ENCODE data around the gene ZNF467.

Gene ZNF467

GRCh38 chr7:149748076-149748874, 25.1 kb downstream of the ZNF467 start:
- no peak for DNase-seq (ENCODE audit: low spot score)

- no peak for DNase-seq (ENCODE audit: low spot score)
Measured at GRCh38 chr7:149743476-149744255, 29.7 kb downstream of the ZNF467 start.

- DNase-seq (ENCODE audit: low spot score), result peak; percentile 65
Measured at GRCh38 chr7:149742075-149742701, 31.2 kb downstream of the ZNF467 start.

- DNase-seq (ENCODE audit: low spot score), result no peak
Measured at GRCh38 chr7:149741629-149742028, 31.8 kb downstream of the ZNF467 start.

- DNase-seq (ENCODE audit: low spot score), result no peak
Measured at GRCh38 chr7:149736478-149737360, 36.7 kb downstream of the ZNF467 start.

- no peak for DNase-seq (ENCODE audit: low spot score)
Measured at GRCh38 chr7:149735779-149736477, 37.5 kb downstream of the ZNF467 start.

GRCh38 chr7:149735181-149735602, 38.2 kb downstream of the ZNF467 start:
- DNase-seq (ENCODE audit: low spot score), result no peak

- no peak for DNase-seq (ENCODE audit: low spot score)
Measured at GRCh38 chr7:149734791-149735075, 38.7 kb downstream of the ZNF467 start.

GRCh38 chr7:149733924-149734790, 39.2 kb downstream of the ZNF467 start:
- no peak for DNase-seq (ENCODE audit: low spot score)

- DNase-seq (ENCODE audit: low spot score), result no peak
Measured at GRCh38 chr7:149733131-149733923, 40.1 kb downstream of the ZNF467 start.

- DNase-seq (ENCODE audit: low spot score), result no peak
Measured at GRCh38 chr7:149732611-149733010, 40.8 kb downstream of the ZNF467 start.

GRCh38 chr7:149732111-149732561, 41.3 kb downstream of the ZNF467 start:
- no peak for DNase-seq (ENCODE audit: low spot score)

GRCh38 chr7:149731207-149731955, 42.0 kb downstream of the ZNF467 start:
- DNase-seq (ENCODE audit: low spot score), result no peak

- DNase-seq (ENCODE audit: low spot score), result no peak
Measured at GRCh38 chr7:149729983-149730801, 43.2 kb downstream of the ZNF467 start.

GRCh38 chr7:149729586-149729982, 43.8 kb downstream of the ZNF467 start:
- DNase-seq (ENCODE audit: low spot score), result no peak

- DNase-seq (ENCODE audit: low spot score), result no peak
Measured at GRCh38 chr7:149728491-149729375, 44.7 kb downstream of the ZNF467 start.
